IMR-90 (cell line): ENCODE results near the gene GPC6. TPM values are rescaled to one million over a fixed set of nuclear protein-coding genes. Genes with fewer than 3 reads are reported as not detected.

ENCODE experiments used
- ATAC-seq: fragments of 200-7000 bp; cut with Tn5 transposase; 2 replicates; pipeline ENCODE4 v1.9.1; 2020; ENCODE audit warnings: low read depth, mild to moderate bottlenecking, moderate library complexity
- BruUV-seq: library from RNA; stranded (reverse); fragments of 400-500 nt; replicated peaks from 2 replicates; lab custom pipeline; 2021; lab: Mats Ljungman, UMichigan
- CTCF ChIA-PET: fragments of 300-600 bp; formaldehyde crosslinking; extraction: SDS; loops from one replicate; lab custom pipeline; 2021; ENCODE audit warnings: antibody characterized with exemption; lab: Yijun Ruan, JAX
- POLR2A ChIA-PET: fragments of 300-600 bp; sonication (Branson Sonifier 250); formaldehyde crosslinking; loops from one replicate; lab custom pipeline; 2022; ENCODE audit warnings: antibody characterized with exemption; ENCODE audit not compliant: unreplicated experiment; lab: Charles Lee
- DNase-seq: peaks from one replicate; pipeline ENCODE4 v3.0.0; 2013
- H2AFZ ChIP-seq: replicated peaks from 2 replicates; pipeline ENCODE3; 2013; ENCODE audit warnings: low read length, mild to moderate bottlenecking; ENCODE audit not compliant: poor library complexity
- H2AK5ac ChIP-seq: 2 replicates; pipeline ENCODE4 v1.6.1; 2013; ENCODE audit warnings: low read depth, low read length, inconsistent platforms
- H2AK9ac ChIP-seq: replicated peaks from 2 replicates; pipeline ENCODE3; 2013; ENCODE audit warnings: mild to moderate bottlenecking, low read depth, low read length, moderate library complexity; ENCODE audit not compliant: poor library complexity
- H2BK120ac ChIP-seq: 2 replicates; pipeline ENCODE4 v1.6.1; 2013; ENCODE audit warnings: low read depth, low read length, inconsistent platforms
- H2BK15ac ChIP-seq: 3 replicates; pipeline ENCODE4 v1.6.1; 2013; ENCODE audit warnings: low read depth, low read length, inconsistent platforms
- H2BK20ac ChIP-seq: 2 replicates; pipeline ENCODE4 v1.6.1; 2013; ENCODE audit warnings: low read depth, mild to moderate bottlenecking, inconsistent platforms, low read length, moderate library complexity
- H2BK5ac ChIP-seq: 2 replicates; pipeline ENCODE4 v1.6.1; 2013; ENCODE audit warnings: mild to moderate bottlenecking, low read depth, low read length, inconsistent platforms; ENCODE audit not compliant: poor library complexity, severe bottlenecking
- H3K14ac ChIP-seq: replicated peaks from 2 replicates; pipeline ENCODE4 v1.6.1; 2013; ENCODE audit warnings: low read depth, low read length, inconsistent platforms
- H3K18ac ChIP-seq: 2 replicates; pipeline ENCODE4 v1.6.1; 2013; ENCODE audit warnings: low read depth, low read length, control low read depth
- H3K23ac ChIP-seq: 2 replicates; pipeline ENCODE4 v1.6.1; 2013; ENCODE audit warnings: low read depth, low read length, inconsistent platforms
- H3K27ac ChIP-seq: 2 replicates; pipeline ENCODE4 v1.5.1; 2013; ENCODE audit warnings: mild to moderate bottlenecking, control low read depth, low read length; ENCODE audit not compliant: insufficient read depth
- H3K27me3 ChIP-seq: 2 replicates; pipeline ENCODE4 v1.6.1; 2013; ENCODE audit warnings: low read length; ENCODE audit not compliant: control insufficient read depth, insufficient read depth
- H3K36me3 ChIP-seq: 2 replicates; pipeline ENCODE4 v1.6.1; 2013; ENCODE audit warnings: low read length, mixed read lengths; ENCODE audit not compliant: control insufficient read depth, insufficient read depth
- H3K4ac ChIP-seq: 2 replicates; pipeline ENCODE4 v1.6.1; 2013; ENCODE audit warnings: low read depth, low read length, inconsistent platforms
- H3K4me1 ChIP-seq: 2 replicates; pipeline ENCODE4 v1.6.1; 2013; ENCODE audit warnings: low read length, mixed read lengths; ENCODE audit not compliant: control insufficient read depth, insufficient read depth
- H3K4me2 ChIP-seq: 2 replicates; pipeline ENCODE4 v1.6.1; 2013; ENCODE audit warnings: low read depth, mild to moderate bottlenecking, control low read depth, low read length, moderate library complexity
- H3K4me3 ChIP-seq: 2 replicates; pipeline ENCODE4 v1.5.1; 2013; ENCODE audit warnings: low read depth, mild to moderate bottlenecking, control low read depth, low read length, moderate library complexity; ENCODE audit not compliant: insufficient read depth
- H3K56ac ChIP-seq: 2 replicates; pipeline ENCODE4 v1.6.1; 2013; ENCODE audit warnings: low read length, inconsistent platforms; ENCODE audit not compliant: insufficient read depth; ENCODE audit errors: extremely low read depth
- H3K79me1 ChIP-seq, 2 experiments: 2 replicates each; pipeline ENCODE4 v1.6.1; 2013; ENCODE audit warnings: low read length in 2 of 2, inconsistent platforms in 1 of 2, low read depth in 1 of 2
- H3K9ac ChIP-seq: 2 replicates; pipeline ENCODE4 v1.6.1; 2013; ENCODE audit warnings: low read depth, low read length, control low read depth
- H3K9me1 ChIP-seq: 2 replicates; pipeline ENCODE4 v1.6.1; 2013; ENCODE audit warnings: low read length, inconsistent platforms; ENCODE audit not compliant: insufficient read depth
- H3K9me3 ChIP-seq: 2 replicates; pipeline ENCODE4 v1.6.1; 2013; ENCODE audit warnings: low read length; ENCODE audit not compliant: control insufficient read depth, insufficient read depth
- H4K20me1 ChIP-seq: 2 replicates; pipeline ENCODE4 v1.6.1; 2013; ENCODE audit warnings: low read length, inconsistent platforms; ENCODE audit not compliant: insufficient read depth
- H4K5ac ChIP-seq: 2 replicates; pipeline ENCODE4 v1.6.1; 2013; ENCODE audit warnings: mild to moderate bottlenecking, low read depth, low read length, control low read depth
- H4K8ac ChIP-seq, 2 experiments: 2 replicates each; pipeline ENCODE4 v1.6.1; 2013; ENCODE audit warnings: low read depth in 2 of 2, low read length in 2 of 2, control low read depth in 1 of 2, inconsistent platforms in 1 of 2
- H4K91ac ChIP-seq: 2 replicates; pipeline ENCODE4 v1.6.1; 2013; ENCODE audit warnings: low read depth, low read length, inconsistent platforms; ENCODE audit not compliant: insufficient read depth
- BHLHE40 ChIP-seq: fragments of 150-350 bp; IDR thresholded peaks from 2 replicates; pipeline ENCODE4 v1.6.1; 2016; ENCODE audit warnings: mild to moderate bottlenecking, low read depth, low read length
- CHD1 ChIP-seq: IDR thresholded peaks from 2 replicates; pipeline ENCODE4 v1.6.1; 2012; ENCODE audit warnings: low read depth, low read length, improper control_type of control experiment
- FOS ChIP-seq: fragments of 150-350 bp; IDR thresholded peaks from 2 replicates; pipeline ENCODE4 v1.6.1; 2016; ENCODE audit warnings: low read depth, low read length
- MAFK ChIP-seq: IDR thresholded peaks from 2 replicates; pipeline ENCODE4 v1.6.1; 2012; ENCODE audit warnings: low read depth, low read length, improper control_type of control experiment
- MAZ ChIP-seq: IDR thresholded peaks from 2 replicates; pipeline ENCODE4 v1.6.1; 2012; ENCODE audit warnings: low read depth, mild to moderate bottlenecking, low read length, improper control_type of control experiment, moderate library complexity, borderline replicate concordance
- NFE2L2 ChIP-seq: fragments of 150-350 bp; IDR thresholded peaks from 2 replicates; pipeline ENCODE4 v1.6.1; 2016; ENCODE audit warnings: low read depth, mild to moderate bottlenecking, low read length
- POLR2A ChIP-seq: IDR thresholded peaks from 2 replicates; pipeline ENCODE4 v1.6.1; 2012; ENCODE audit warnings: mild to moderate bottlenecking, low read depth, low read length
- RAD21 ChIP-seq: IDR thresholded peaks from 2 replicates; pipeline ENCODE4 v1.6.1; 2012; ENCODE audit warnings: low read length, improper control_type of control experiment
- RFX5 ChIP-seq: IDR thresholded peaks from 2 replicates; pipeline ENCODE4 v1.8.0; 2012; ENCODE audit warnings: low read depth, mild to moderate bottlenecking, low read length, moderate library complexity
- SMC3 ChIP-seq: fragments of 150-350 bp; IDR thresholded peaks from 2 replicates; pipeline ENCODE4 v1.6.1; 2016; ENCODE audit warnings: low read depth, mild to moderate bottlenecking, antibody characterized with exemption, low read length, moderate library complexity
- WGBS, 2 experiments: methylation state at CpG; one replicate each; pipeline versions ENCODE4 v1.1.5 to v1.1.7; 2013; ENCODE audit warnings: missing lambda C conversion rate in 2 of 2; ENCODE audit not compliant: insufficient read length in 1 of 2; ENCODE audit errors: extremely low coverage in 2 of 2; 5-methylcytosine and 5-hydroxymethylcytosine counted together
- dilution Hi-C: fragments of 300-500 bp; cut with HindIII; formaldehyde crosslinking; loops from one replicate; pipeline ENCODE4 v1.14.3; 2018; ENCODE audit warnings: low sequenced_read_pairs; ENCODE audit not compliant: unreplicated experiment
- in situ Hi-C: fragments of 300-500 bp; cut with MboI; formaldehyde crosslinking; loops from 3 replicates; pipeline ENCODE4 v1.14.3; 2019; ENCODE audit warnings: low sequenced_read_pairs, inconsistent platforms, mixed read lengths
- intact Hi-C: fragments of 100-400 bp; cut with micrococcal nuclease; formaldehyde crosslinking; loops from 2 replicates; pipeline ENCODE4 v1.10.0; 2022
- polyA plus RNA-seq, 3 experiments: library from polyadenylated mRNA; depleted of rRNA; stranded (reverse); fragments of >200 nt; gene quantifications; 2 replicates each; pipeline ENCODE4 v1.2.3, GENCODE V29; 2012; ENCODE audit warnings: low replicate concordance in 1 of 3
- total RNA-seq: library from RNA; depleted of rRNA; stranded (reverse); fragments of >200 nt; gene quantifications from 2 replicates; pipeline ENCODE4 v1.2.3, GENCODE V29; 2012
- TF ChIP-seq, protein P1 (sequence below): fragments of 150-350 bp; IDR thresholded peaks from 2 replicates; pipeline ENCODE4 v1.6.1; 2016; ENCODE audit warnings: low read depth, mild to moderate bottlenecking, low read length, moderate library complexity, borderline replicate concordance
- TF ChIP-seq, protein P2 (sequence below): conservative IDR thresholded peaks from 2 replicates; pipeline ENCODE4 v1.5.1; 2012; ENCODE audit warnings: mild to moderate bottlenecking, low read depth, low read length, improper control_type of control experiment

The GPC6 gene
- total and polyA plus RNA-seq, 2 of the 4 experiments (the other 2 are of a cell fraction), result 14.9 to 39.4 TPM

DNA sequence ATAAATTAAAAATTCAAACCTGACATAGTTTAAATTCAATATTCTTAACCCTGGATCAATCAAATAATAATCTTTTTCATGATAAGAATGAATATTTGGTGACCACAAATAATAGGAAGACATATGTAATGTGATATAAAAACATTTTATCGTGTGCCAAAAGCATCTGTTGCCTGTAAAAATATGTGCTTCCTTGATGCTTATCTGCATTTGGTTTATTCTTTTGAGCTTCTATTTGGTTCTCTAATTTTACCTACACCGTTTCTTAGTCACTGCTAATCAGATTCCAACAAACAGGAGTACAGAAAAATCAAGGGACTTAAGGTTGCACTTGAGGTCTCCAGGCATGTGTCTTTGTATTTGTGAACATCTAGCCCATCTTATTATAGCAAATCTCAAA is 978.3 kb downstream of the GPC6 start:
- no TSS peak for BruUV-seq
- no peak overlapping the region for H2AFZ ChIP-seq
- no peak overlapping the region for H2BK120ac ChIP-seq
- no peak overlapping the region for H2AK5ac ChIP-seq
- H3K18ac ChIP-seq, result no peak overlapping the region
- dilution Hi-C loops (no loop called here), in situ Hi-C loops (no loop called here), intact Hi-C loops (loop anchor here (10.0 kb wide), 1 partner anchor 130 kb away; no protein-coding TSS in a partner anchor)
- H4K5ac ChIP-seq, result no peak overlapping the region
- H3K9me3 ChIP-seq, result no peaks in the 10 kb centered on the region
- no peak for TF ChIP-seq POLR2A
- no peak for TF ChIP-seq SMC3
- no peak for TF ChIP-seq CHD1
- TF ChIP-seq, protein P1, sequence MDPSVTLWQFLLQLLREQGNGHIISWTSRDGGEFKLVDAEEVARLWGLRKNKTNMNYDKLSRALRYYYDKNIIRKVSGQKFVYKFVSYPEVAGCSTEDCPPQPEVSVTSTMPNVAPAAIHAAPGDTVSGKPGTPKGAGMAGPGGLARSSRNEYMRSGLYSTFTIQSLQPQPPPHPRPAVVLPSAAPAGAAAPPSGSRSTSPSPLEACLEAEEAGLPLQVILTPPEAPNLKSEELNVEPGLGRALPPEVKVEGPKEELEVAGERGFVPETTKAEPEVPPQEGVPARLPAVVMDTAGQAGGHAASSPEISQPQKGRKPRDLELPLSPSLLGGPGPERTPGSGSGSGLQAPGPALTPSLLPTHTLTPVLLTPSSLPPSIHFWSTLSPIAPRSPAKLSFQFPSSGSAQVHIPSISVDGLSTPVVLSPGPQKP, result no peak
- TF ChIP-seq MAZ, result no peak
- TF ChIP-seq BHLHE40, result no peak
- TF ChIP-seq, protein P2, sequence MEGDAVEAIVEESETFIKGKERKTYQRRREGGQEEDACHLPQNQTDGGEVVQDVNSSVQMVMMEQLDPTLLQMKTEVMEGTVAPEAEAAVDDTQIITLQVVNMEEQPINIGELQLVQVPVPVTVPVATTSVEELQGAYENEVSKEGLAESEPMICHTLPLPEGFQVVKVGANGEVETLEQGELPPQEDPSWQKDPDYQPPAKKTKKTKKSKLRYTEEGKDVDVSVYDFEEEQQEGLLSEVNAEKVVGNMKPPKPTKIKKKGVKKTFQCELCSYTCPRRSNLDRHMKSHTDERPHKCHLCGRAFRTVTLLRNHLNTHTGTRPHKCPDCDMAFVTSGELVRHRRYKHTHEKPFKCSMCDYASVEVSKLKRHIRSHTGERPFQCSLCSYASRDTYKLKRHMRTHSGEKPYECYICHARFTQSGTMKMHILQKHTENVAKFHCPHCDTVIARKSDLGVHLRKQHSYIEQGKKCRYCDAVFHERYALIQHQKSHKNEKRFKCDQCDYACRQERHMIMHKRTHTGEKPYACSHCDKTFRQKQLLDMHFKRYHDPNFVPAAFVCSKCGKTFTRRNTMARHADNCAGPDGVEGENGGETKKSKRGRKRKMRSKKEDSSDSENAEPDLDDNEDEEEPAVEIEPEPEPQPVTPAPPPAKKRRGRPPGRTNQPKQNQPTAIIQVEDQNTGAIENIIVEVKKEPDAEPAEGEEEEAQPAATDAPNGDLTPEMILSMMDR, result no peak
- no peak for TF ChIP-seq NFE2L2
- no peak for TF ChIP-seq FOS
- TF ChIP-seq RAD21, result no peak
- no peak for TF ChIP-seq RFX5
- no peak for TF ChIP-seq MAFK
- no peaks in the 10 kb centered on the region for H3K27me3 ChIP-seq
- H2BK20ac ChIP-seq, result no peak overlapping the region
- no peaks in the 10 kb centered on the region for H4K20me1 ChIP-seq
- H3K79me1 ChIP-seq, result no peaks in the 10 kb centered on the region
- H2BK15ac ChIP-seq, result no peak overlapping the region
- no peak overlapping the region for H4K8ac ChIP-seq
- H4K91ac ChIP-seq, result no peak overlapping the region
- ATAC-seq, result no peak
- POLR2A ChIA-PET, result no interaction called here
- H3K27ac ChIP-seq, result no peak overlapping the region
- no peak overlapping the region for H3K23ac ChIP-seq
- H3K4ac ChIP-seq, result no peak overlapping the region
- DNase-seq, result no peak
- no peak overlapping the region for H3K9ac ChIP-seq
- CTCF ChIA-PET, result no interaction called here
- no CpG with 5 or more reads among the region's 2 CpGs for WGBS, 2 experiments
- no peaks in the 10 kb centered on the region for H3K36me3 ChIP-seq
- no peaks in the 10 kb centered on the region for H3K9me1 ChIP-seq
- H3K4me2 ChIP-seq, result no peak overlapping the region
- no peak overlapping the region for H3K14ac ChIP-seq
- H3K4me3 ChIP-seq, result no peak overlapping the region
- no peak overlapping the region for H2AK9ac ChIP-seq
- H3K4me1 ChIP-seq, result no peaks in the 10 kb centered on the region
- H3K56ac ChIP-seq, result no peak overlapping the region
- no peak overlapping the region for H2BK5ac ChIP-seq
